ENCODE results near the gene PITPNC1.

DNA sequence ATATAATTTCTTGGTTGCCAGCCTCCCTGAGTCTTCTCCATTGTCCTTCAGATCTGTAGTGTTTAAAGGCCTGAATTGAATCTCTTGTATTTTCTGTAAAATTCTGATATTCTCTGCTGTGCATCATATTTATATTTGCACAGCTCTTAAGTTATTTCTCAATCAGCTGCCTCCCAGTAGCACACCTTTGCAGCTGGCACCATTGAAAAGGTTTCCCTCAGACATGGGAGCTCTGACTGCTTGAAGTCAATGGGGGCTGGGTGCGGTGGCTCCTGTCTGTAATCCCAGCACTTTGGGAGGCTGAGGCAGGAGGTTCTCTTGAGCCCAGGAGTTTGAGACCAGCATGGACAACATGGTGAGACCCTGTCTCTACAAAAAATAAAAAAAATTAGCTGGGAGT lies 40.4 kb downstream of the PITPNC1 start:
- TF ChIP-seq POLR2A (IDR thresholded peaks at IDR 0.05) (no peak), POLR2AphosphoS5 (IDR thresholded peaks at IDR 0.05) (no peak)
- TF ChIP-seq, protein P1, sequence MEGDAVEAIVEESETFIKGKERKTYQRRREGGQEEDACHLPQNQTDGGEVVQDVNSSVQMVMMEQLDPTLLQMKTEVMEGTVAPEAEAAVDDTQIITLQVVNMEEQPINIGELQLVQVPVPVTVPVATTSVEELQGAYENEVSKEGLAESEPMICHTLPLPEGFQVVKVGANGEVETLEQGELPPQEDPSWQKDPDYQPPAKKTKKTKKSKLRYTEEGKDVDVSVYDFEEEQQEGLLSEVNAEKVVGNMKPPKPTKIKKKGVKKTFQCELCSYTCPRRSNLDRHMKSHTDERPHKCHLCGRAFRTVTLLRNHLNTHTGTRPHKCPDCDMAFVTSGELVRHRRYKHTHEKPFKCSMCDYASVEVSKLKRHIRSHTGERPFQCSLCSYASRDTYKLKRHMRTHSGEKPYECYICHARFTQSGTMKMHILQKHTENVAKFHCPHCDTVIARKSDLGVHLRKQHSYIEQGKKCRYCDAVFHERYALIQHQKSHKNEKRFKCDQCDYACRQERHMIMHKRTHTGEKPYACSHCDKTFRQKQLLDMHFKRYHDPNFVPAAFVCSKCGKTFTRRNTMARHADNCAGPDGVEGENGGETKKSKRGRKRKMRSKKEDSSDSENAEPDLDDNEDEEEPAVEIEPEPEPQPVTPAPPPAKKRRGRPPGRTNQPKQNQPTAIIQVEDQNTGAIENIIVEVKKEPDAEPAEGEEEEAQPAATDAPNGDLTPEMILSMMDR (IDR thresholded peaks at IDR 0.05): no peak

All from breast epithelium (tissue), 3 donors.